ENCODE data around the gene ALPL. TPM values are rescaled to one million over a fixed set of nuclear protein-coding genes. Genes with fewer than 3 reads are reported as not detected.

ALPL gene
- total and polyA plus RNA-seq, 10 of the 15 experiments (the other 5 are each of a cell fraction or from before 2014, with no cell fraction given): 0.07 to 0.59 (median 0.31) TPM; not detected in 2

DNA sequence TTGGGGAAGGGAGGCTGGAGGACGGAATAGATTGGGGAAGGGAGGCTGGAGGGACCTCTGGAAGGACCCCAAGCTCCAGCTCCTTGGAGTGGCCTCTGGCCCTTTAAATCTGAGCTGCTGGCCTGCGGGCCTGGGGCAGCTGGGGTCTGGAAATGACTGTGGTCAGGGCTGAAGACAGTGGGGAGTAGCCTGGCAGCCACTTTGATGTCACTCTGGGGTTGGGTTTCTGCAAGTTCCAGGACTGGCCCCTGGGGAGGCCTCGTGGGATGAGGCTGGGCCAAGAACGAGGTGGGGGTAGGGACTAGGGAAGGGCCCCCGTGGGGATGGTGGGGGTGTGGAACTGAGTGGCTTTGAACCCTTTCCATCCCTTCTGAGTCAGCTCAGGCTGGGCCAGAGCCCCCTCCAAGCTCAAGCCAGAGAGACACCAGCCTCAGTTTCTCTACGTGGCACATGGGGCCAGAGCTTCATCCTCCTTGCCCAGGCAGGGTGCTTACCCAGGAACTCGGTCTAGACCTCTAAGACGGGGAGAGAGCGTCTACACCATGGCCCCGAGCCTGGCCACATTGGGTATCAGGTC lies 59.7 kb downstream of the ALPL start:
- no peak for ATAC-seq
- H4K20me1 ChIP-seq (ENCODE audit: control insufficient read depth, insufficient read depth): no peaks in the 10 kb centered on the region
- WGBS (ENCODE audit: insufficient coverage, insufficient replicate concordance, low lambda C conversion rate, missing lambda C conversion rate): 2% methylated on average over 10 of the region's 10 CpGs
- no peak overlapping the region for H3K4me3 ChIP-seq
- no peaks in the 10 kb centered on the region for H3K4me1 ChIP-seq (ENCODE audit: control insufficient read depth, insufficient read depth, low read length)
- POLR2A ChIA-PET: no interaction called here
- no peaks in the 10 kb centered on the region for H3K36me3 ChIP-seq (ENCODE audit: control insufficient read depth in 2 of 2, insufficient read depth in 2 of 2, low read length in 1 of 2)
- no peak for DNase-seq (ENCODE audit: low read depth, low spot score)
- RAD21 ChIA-PET (ENCODE audit: unreplicated experiment): no interaction called here
- no peaks in the 10 kb centered on the region; a peak in 1 of 4 replicates for H3K27me3 ChIP-seq (replicated peaks in 1 of 2; ENCODE audit: control insufficient read depth in 2 of 2, insufficient read depth in 2 of 2, low read length in 1 of 2)
- intact Hi-C loops (cut with micrococcal nuclease; ENCODE audit: unreplicated experiment) (no loop called here), in situ Hi-C loops (cut with MboI) (no loop called here)
- TF ChIP-seq, protein P1, sequence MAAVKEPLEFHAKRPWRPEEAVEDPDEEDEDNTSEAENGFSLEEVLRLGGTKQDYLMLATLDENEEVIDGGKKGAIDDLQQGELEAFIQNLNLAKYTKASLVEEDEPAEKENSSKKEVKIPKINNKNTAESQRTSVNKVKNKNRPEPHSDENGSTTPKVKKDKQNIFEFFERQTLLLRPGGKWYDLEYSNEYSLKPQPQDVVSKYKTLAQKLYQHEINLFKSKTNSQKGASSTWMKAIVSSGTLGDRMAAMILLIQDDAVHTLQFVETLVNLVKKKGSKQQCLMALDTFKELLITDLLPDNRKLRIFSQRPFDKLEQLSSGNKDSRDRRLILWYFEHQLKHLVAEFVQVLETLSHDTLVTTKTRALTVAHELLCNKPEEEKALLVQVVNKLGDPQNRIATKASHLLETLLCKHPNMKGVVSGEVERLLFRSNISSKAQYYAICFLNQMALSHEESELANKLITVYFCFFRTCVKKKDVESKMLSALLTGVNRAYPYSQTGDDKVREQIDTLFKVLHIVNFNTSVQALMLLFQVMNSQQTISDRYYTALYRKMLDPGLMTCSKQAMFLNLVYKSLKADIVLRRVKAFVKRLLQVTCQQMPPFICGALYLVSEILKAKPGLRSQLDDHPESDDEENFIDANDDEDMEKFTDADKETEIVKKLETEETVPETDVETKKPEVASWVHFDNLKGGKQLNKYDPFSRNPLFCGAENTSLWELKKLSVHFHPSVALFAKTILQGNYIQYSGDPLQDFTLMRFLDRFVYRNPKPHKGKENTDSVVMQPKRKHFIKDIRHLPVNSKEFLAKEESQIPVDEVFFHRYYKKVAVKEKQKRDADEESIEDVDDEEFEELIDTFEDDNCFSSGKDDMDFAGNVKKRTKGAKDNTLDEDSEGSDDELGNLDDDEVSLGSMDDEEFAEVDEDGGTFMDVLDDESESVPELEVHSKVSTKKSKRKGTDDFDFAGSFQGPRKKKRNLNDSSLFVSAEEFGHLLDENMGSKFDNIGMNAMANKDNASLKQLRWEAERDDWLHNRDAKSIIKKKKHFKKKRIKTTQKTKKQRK (IDR thresholded peaks at IDR 0.05; ENCODE audit: low read depth, low read length): no peak
- TF ChIP-seq, protein P2, sequence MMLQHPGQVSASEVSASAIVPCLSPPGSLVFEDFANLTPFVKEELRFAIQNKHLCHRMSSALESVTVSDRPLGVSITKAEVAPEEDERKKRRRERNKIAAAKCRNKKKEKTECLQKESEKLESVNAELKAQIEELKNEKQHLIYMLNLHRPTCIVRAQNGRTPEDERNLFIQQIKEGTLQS (IDR thresholded peaks at IDR 0.05; ENCODE audit: borderline replicate concordance, extremely low read depth, low read depth, low read length): no peak
- TF ChIP-seq CHD1 (IDR thresholded peaks at IDR 0.05; ENCODE audit: low read depth, low read length) (no peak), ZNF24 (IDR thresholded peaks at IDR 0.05) (no peak), POLR2A (IDR thresholded peaks at IDR 0.05; ENCODE audit: low read depth, low read length) (no peak)
- no TSS peak for BruUV-seq (replicated peaks)
- CTCF ChIA-PET: no interaction called here
- SMC1A ChIA-PET (ENCODE audit: uncharacterized antibody, unreplicated experiment): no interaction called here
- H3K9ac ChIP-seq (ENCODE audit: control insufficient read depth, insufficient read depth, low read length): no peak overlapping the region
- H2AFZ ChIP-seq (ENCODE audit: control insufficient read depth, low read depth, low read length): no peak overlapping the region
- FAIRE-seq: no peak
- H3K79me2 ChIP-seq (ENCODE audit: control insufficient read depth, insufficient read depth, low read length): no peaks in the 10 kb centered on the region
- H3K27ac ChIP-seq (ENCODE audit: control insufficient read depth, insufficient read depth): no peak overlapping the region
- H3K9me3 ChIP-seq (replicated peaks; ENCODE audit: control insufficient read depth, insufficient read depth, low read length): no peaks in the 10 kb centered on the region
- H3K4me2 ChIP-seq (ENCODE audit: control insufficient read depth, insufficient read depth): no peak overlapping the region

Measured in GM12878 (cell line).